GM12878 (cell line): ENCODE results near the gene UVRAG. TPM values are rescaled to one million over a fixed set of nuclear protein-coding genes. Genes with fewer than 3 reads are reported as not detected.

Experiments used
- ATAC-seq: fragments of 200-7000 bp; cut with Tn5 transposase; 3 replicates; pipeline ENCODE4 v1.9.1; 2020; ENCODE audit warnings: mild to moderate bottlenecking, moderate library complexity
- BruUV-seq: library from RNA; stranded (reverse); fragments of 400-500 nt; replicated peaks from 2 replicates; lab custom pipeline; 2021; lab: Mats Ljungman, UMichigan
- CTCF ChIA-PET: fragments of 300-600 bp; sonication (Branson Sonifier 250); formaldehyde crosslinking; extraction: SDS; loops from one replicate; lab custom pipeline; 2021; ENCODE audit warnings: inconsistent platforms; lab: Yijun Ruan, JAX
- POLR2A ChIA-PET: fragments of 350-600 bp; formaldehyde crosslinking; extraction: SDS; loops from one replicate; lab custom pipeline; 2021; ENCODE audit warnings: inconsistent platforms; lab: Charles Lee
- RAD21 ChIA-PET: fragments of 300-600 bp; sonication (Branson Sonifier 250); formaldehyde crosslinking; loops from one replicate; lab custom pipeline; 2023; ENCODE audit warnings: antibody characterized with exemption; ENCODE audit not compliant: unreplicated experiment; lab: Charles Lee
- SMC1A ChIA-PET: fragments of 300-600 bp; sonication (Branson Sonifier 250); formaldehyde crosslinking; loops from one replicate; lab custom pipeline; 2023; ENCODE audit not compliant: unreplicated experiment, uncharacterized antibody; lab: Charles Lee
- DNase-seq: peaks from one replicate; pipeline ENCODE4 v3.0.0-alpha.2; 2011; ENCODE audit warnings: low read depth, low spot score
- FAIRE-seq: peaks from 3 replicates; lab custom pipeline; 2011; peaks lifted over from hg19 to GRCh38; lab: Jason Lieb, UNC
- H2AFZ ChIP-seq: 2 replicates; pipeline ENCODE4 v1.6.0; 2011; ENCODE audit warnings: low read depth, low read length, control low read depth; ENCODE audit not compliant: control insufficient read depth
- H3K27ac ChIP-seq: 2 replicates; pipeline ENCODE4 v1.5.1; 2011; ENCODE audit warnings: control low read depth; ENCODE audit not compliant: control insufficient read depth, insufficient read depth
- H3K27me3 ChIP-seq, 2 experiments: replicated peaks in 1 of 2; 2 replicates each; pipeline versions ENCODE4 v1.6.0 to v1.6.1; 2011; ENCODE audit warnings: low read length in 1 of 2; ENCODE audit not compliant: control insufficient read depth in 2 of 2, insufficient read depth in 2 of 2
- H3K36me3 ChIP-seq, 2 experiments: 2 replicates each; pipeline ENCODE4 v1.5.1; 2011; ENCODE audit warnings: low read length in 1 of 2; ENCODE audit not compliant: control insufficient read depth in 2 of 2, insufficient read depth in 2 of 2
- H3K4me1 ChIP-seq: 2 replicates; pipeline ENCODE4 v1.6.1; 2011; ENCODE audit warnings: mild to moderate bottlenecking, low read length, moderate library complexity, mixed read lengths; ENCODE audit not compliant: control insufficient read depth, insufficient read depth
- H3K4me2 ChIP-seq: 2 replicates; pipeline ENCODE4 v1.6.0; 2011; ENCODE audit warnings: control low read depth; ENCODE audit not compliant: control insufficient read depth, insufficient read depth
- H3K4me3 ChIP-seq: fragments of 200-600 bp; sonication (generic); 2 replicates; pipeline ENCODE4 v1.5.1; 2016
- H3K79me2 ChIP-seq: 2 replicates; pipeline ENCODE4 v1.6.0; 2011; ENCODE audit warnings: low read length; ENCODE audit not compliant: control insufficient read depth, insufficient read depth
- H3K9ac ChIP-seq: 2 replicates; pipeline ENCODE4 v1.8.0; 2011; ENCODE audit warnings: low read length, control low read depth, mixed read lengths; ENCODE audit not compliant: control insufficient read depth, insufficient read depth
- H3K9me3 ChIP-seq: replicated peaks from 3 replicates; pipeline ENCODE4 v1.5.1; 2011; ENCODE audit warnings: mild to moderate bottlenecking, low read length; ENCODE audit not compliant: control insufficient read depth, insufficient read depth
- H4K20me1 ChIP-seq: 2 replicates; pipeline ENCODE4 v1.6.0; 2011; ENCODE audit not compliant: control insufficient read depth, insufficient read depth
- IKZF1 ChIP-seq: fragments of 450-650 bp; conservative IDR thresholded peaks from 2 replicates; pipeline ENCODE4 v1.6.1; 2017; ENCODE audit warnings: antibody characterized with exemption, mild to moderate bottlenecking
- IRF3 ChIP-seq: fragments of 450-650 bp; IDR thresholded peaks from 2 replicates; pipeline ENCODE4 v1.6.1; 2014; ENCODE audit warnings: mild to moderate bottlenecking
- SP1 ChIP-seq: IDR thresholded peaks from one replicate; pipeline ENCODE4 v1.6.1; 2011; ENCODE audit warnings: low read depth, low read length
- SUPT20H ChIP-seq: IDR thresholded peaks from 2 replicates; pipeline ENCODE4 v1.6.1; 2011; ENCODE audit warnings: low read depth, mild to moderate bottlenecking, low read length, moderate library complexity, borderline replicate concordance; ENCODE audit not compliant: control insufficient read depth
- TBL1XR1 ChIP-seq: IDR thresholded peaks from 2 replicates; pipeline ENCODE4 v1.6.1; 2012; ENCODE audit warnings: low read depth, low read length, improper control_type of control experiment
- TCF7 ChIP-seq: IDR thresholded peaks from 2 replicates; pipeline ENCODE4 v1.6.1; 2014; ENCODE audit warnings: antibody characterized with exemption, borderline replicate concordance
- YBX1 ChIP-seq: fragments of 450-650 bp; IDR thresholded peaks from 2 replicates; pipeline ENCODE4 v1.6.1; 2016; ENCODE audit warnings: antibody characterized with exemption
- ZNF274 ChIP-seq: IDR thresholded peaks from one replicate; pipeline ENCODE4 v1.8.0; 2011; ENCODE audit not compliant: insufficient read length, insufficient read depth
- ZZZ3 ChIP-seq: IDR thresholded peaks from 2 replicates; pipeline ENCODE4 v1.6.1; 2011; ENCODE audit warnings: low read depth; ENCODE audit not compliant: control insufficient read depth, insufficient read length
- WGBS: methylation state at CpG from one replicate; pipeline ENCODE4 v1.1.6; 2016; ENCODE audit warnings: low lambda C conversion rate; ENCODE audit not compliant: insufficient replicate concordance, insufficient coverage; ENCODE audit errors: missing lambda C conversion rate; 5-methylcytosine and 5-hydroxymethylcytosine counted together
- in situ Hi-C: fragments of 300-500 bp; cut with MboI; formaldehyde crosslinking; loops from 9 replicates; pipeline ENCODE4 v1.14.3; 2018; ENCODE audit warnings: mixed read lengths
- intact Hi-C: fragments of 100-400 bp; cut with micrococcal nuclease; formaldehyde crosslinking; loops from one replicate; pipeline ENCODE4 v1.14.2; 2022; ENCODE audit not compliant: unreplicated experiment
- polyA plus RNA-seq, 11 experiments: library from polyadenylated mRNA; depleted of rRNA in 4 of 11; unstranded in 6 of 11; stranded (reverse) in 5 of 11; fragments of >200 nt; fragmentation: Nextera tagmentation in 4 of 11; fragmentation: Illumina TruSeq in 1 of 11; extraction: Ambion mirVana in 4 of 11; extraction: Trizol in 1 of 11; gene quantifications; 1 replicate in 1 of 11; 2 replicates in 10 of 11; pipeline versions ENCODE4 v1.2.1 to v1.2.3, GENCODE V29; 2011 to 2016; ENCODE audit warnings: inconsistent platforms in 2 of 11, missing spikeins in 2 of 11, low read depth in 1 of 11
- total RNA-seq, 4 experiments: library from RNA; depleted of rRNA in 3 of 4; stranded (reverse); fragments of >200 nt in 3 of 4; fragmentation: Illumina TruSeq in 1 of 4; extraction: Trizol in 1 of 4; gene quantifications; 2 replicates each; pipeline versions ENCODE4 v1.2.1 to v1.2.3, GENCODE V29; 2013 to 2021

UVRAG gene
- total and polyA plus RNA-seq, 10 of the 15 experiments (the other 5 are each of a cell fraction or from before 2014, with no cell fraction given) = 7.0 to 43.4 (median 37.0) TPM

GRCh38 chr11:76026281-76026680 lies 211.3 kb downstream of the UVRAG start (continued):
- no peak for TF ChIP-seq SUPT20H
- no peak for TF ChIP-seq TCF7
- no peak for TF ChIP-seq IKZF1
- no peak for TF ChIP-seq SP1

GRCh38 chr11:76026862-76027261 lies 211.9 kb downstream of the UVRAG start:
- no peaks in the 10 kb centered on the region for H3K79me2 ChIP-seq
- ChIA-PET POLR2A (no interaction called here), RAD21 (no interaction called here), CTCF (no interaction called here), SMC1A (interaction anchor here (1.0 kb wide), 1 partner anchor 8 kb away, joined by 6 read pairs; no protein-coding TSS in a partner anchor)
- H2AFZ ChIP-seq = no peak overlapping the region
- no peak overlapping the region for H3K4me3 ChIP-seq
- H3K27me3 ChIP-seq = no peaks in the 10 kb centered on the region
- DNase-seq (no peak), FAIRE-seq (no peak), ATAC-seq (no peak)
- TF ChIP-seq TBL1XR1 = no peak
- no peak for TF ChIP-seq YBX1
- TF ChIP-seq IRF3 = no peak
- TF ChIP-seq ZZZ3 = no peak
- no peak for TF ChIP-seq ZNF274
- peaks cover 4 to 19% of the 10 kb centered on the region in 2 experiments for H3K36me3 ChIP-seq
- no peak overlapping the region for H3K9ac ChIP-seq
- no peak overlapping the region for H3K27ac ChIP-seq
- no TSS peak for BruUV-seq
- no peaks in the 10 kb centered on the region for H3K9me3 ChIP-seq
- 100% methylated on average over 1 of the region's 1 CpG for WGBS
- no peaks in the 10 kb centered on the region for H3K4me1 ChIP-seq
- in situ Hi-C loops = no loop called here
- intact Hi-C loops = no loop called here
- H4K20me1 ChIP-seq = no peaks in the 10 kb centered on the region
- H3K4me2 ChIP-seq = no peak overlapping the region
